GM19455 (cell line): Measurements from ENCODE around the gene CFAP90.

Source experiments
- ATAC-seq: cut with Tn5 transposase; IDR thresholded peaks from one replicate; pipeline ENCODE4 v1.9.1; 2021; ENCODE audit not compliant: unreplicated experiment

CFAP90 gene

GRCh38 chr5:7823594-7823993, 27.3 kb downstream of the CFAP90 start:
- ATAC-seq, result no peak

DNA sequence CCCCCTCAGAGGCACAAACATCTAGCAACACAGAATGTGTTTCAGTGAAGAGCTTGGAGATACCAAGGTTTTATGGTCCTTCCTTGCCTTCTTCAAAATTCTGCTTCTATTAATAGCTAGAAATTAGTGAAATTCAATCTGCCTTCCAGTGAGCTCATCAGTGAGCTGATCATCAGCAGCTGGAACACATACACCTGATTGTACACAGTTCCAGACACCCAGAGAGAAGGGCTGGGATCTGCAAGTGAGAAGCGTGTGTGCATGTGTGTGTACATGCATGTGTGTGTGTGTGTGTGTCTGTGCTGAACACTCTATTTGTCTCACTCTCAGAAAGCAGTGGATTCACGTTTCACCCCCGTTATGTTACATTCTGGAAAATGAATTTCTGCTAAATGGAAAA, 28.5 kb downstream of the CFAP90 start:
- ATAC-seq, result no peak

GRCh38 chr5:7816535-7816901, 34.4 kb downstream of the CFAP90 start:
- peak; percentile 24 for ATAC-seq

- peak; percentile 98 for ATAC-seq
These were observed 34.9 kb downstream of the CFAP90 start for GRCh38 chr5:7815892-7816534.

- no peak for ATAC-seq
These were observed 36.1 kb downstream of the CFAP90 start for GRCh38 chr5:7814816-7815215.

- ATAC-seq, result no peak
These were observed 37.4 kb downstream of the CFAP90 start for GRCh38 chr5:7813576-7813975.

DNA sequence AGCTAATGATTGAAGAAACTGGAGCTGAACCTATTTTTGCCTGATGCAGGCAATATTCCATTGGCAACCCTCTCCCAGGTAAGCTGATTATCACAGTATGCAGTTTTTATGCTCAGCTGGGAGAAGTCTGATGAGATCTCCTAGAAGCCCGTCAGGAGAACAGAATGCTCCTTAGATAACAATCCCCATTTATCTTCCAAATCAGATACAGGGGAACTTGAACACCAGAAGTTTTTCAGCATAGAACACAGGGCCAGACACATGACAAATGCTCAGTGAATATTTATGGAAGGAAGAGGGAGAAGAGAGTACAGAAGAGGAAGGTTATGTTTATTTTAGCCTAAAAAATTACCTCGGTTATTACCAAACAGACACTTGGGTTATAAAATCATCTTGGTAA, 37.9 kb downstream of the CFAP90 start:
- no peak for ATAC-seq

- ATAC-seq, result no peak
These were observed 39.2 kb downstream of the CFAP90 start for GRCh38 chr5:7811715-7812114.

GRCh38 chr5:7808998-7809397, 41.9 kb downstream of the CFAP90 start:
- no peak for ATAC-seq

DNA sequence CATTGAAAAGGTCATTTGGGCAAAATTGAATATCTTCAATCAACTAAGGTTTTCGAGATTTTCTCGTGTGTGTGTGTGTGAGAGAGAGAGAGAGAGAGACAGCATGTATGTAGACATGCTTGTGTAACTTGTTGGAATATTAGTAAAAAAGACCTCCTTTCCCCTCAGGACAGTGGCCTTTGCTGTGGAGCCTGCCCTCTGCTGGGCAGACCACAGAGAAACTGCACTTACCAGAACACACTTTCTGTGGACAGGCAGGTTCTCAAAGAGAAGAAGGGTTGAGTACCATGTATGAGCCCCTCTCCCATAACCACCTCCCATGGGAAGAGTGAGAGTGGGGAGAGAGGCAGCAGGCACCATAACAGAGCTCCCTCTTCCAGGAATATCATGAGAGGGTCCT, 45.6 kb downstream of the CFAP90 start:
- ATAC-seq, result no peak

DNA sequence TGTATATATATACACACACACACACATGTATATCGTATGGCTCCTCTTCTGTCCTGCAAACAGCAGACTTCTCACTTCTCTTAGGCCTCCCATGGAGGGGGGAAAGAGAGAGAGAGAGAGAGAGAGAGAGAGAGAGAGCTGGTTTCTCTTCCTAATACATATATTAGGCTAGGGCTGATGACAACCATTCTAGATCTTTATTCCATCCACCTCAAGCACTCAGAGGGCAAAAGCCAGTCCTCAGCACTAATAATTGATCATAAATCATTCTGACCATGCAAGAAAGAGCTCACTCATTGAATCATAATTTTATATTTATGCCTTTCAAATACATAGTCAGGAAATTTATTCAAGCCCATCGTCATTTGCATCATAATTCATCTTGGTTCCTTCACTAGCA, 47.0 kb downstream of the CFAP90 start:
- no peak for ATAC-seq

GRCh38 chr5:7802855-7803254, 48.1 kb downstream of the CFAP90 start:
- ATAC-seq, result no peak

- ATAC-seq, result no peak
These were observed 48.9 kb downstream of the CFAP90 start for GRCh38 chr5:7801891-7802614.

DNA sequence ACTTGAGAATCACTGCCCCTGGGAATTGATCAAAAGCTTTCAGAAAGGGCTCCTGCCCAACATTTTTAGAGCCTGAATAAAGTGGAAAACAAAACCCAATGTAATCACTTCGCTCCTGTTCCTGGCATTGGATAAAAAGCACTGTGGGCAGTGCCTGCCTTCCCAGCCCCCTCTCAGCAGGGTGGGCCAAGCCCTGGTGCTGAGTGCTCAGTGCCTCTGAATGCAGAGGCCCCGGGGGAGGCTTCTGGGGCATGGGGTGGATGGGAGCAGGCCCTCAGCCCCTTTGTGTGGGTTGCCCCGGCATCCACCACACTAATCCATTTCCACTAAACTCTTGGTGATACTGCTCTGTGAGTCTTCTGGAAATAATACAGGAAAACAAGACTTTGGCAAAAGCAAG, 55.6 kb downstream of the CFAP90 start:
- no peak for ATAC-seq

DNA sequence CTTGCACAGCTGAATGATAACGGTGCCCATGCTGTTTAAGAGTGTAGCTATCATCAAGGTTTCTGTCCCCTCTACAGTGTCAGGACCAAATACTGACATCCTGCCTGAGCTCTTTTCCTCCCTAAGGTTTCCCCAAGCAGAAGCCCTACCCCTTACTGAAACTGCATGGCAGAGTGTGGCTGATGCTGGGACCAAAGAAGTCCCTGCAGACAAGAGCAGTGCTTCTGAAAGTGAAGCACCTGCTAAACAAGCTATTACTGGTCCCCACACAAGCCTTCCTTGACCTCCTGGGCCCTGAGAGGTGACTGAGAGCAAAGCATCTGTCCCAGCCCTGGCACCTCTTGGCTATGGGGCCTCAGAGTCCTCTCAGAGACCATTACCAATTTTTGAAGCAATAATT, 56.1 kb downstream of the CFAP90 start:
- peak; percentile 43 for ATAC-seq

- peak; percentile 65 for ATAC-seq
These were observed 56.6 kb downstream of the CFAP90 start for GRCh38 chr5:7794311-7794710.

DNA sequence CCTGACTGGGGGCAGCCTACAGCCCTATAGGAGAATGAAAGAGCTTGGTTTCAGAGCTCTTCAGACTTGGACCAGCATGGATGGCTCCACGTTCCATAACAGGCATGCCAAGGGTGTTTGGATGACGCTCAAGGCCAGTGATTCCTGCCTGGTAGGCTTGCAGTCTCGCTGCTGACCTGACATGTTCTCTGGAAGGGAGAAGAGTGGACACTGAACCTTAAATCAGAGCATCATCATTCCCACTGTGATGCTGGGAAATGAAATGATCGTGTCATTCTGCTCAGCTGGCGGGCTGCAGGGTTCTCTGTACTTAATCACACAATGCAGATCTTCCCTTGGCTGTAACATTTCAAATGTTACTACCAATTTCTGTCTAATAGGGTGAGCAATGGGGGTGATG, 57.0 kb downstream of the CFAP90 start:
- no peak for ATAC-seq

DNA sequence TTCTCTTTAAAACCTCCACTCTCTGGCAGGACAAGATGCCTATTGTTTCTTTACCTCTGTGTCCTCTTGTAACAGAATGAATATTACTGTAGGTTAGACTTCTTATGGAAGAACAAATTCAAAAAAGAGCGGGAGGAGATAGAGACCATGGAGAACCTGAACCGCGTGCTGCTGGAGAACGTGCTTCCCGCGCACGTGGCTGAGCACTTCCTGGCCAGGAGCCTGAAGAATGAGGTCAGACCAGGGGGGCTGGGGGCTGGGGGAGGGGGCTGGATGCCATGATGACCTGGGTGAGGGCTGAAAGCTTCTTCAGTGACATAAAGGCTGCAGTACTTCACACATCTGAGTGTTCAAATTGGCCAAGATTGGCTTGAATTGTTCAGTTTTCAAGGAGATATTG, 61.4 kb downstream of the CFAP90 start:
- no peak for ATAC-seq

DNA sequence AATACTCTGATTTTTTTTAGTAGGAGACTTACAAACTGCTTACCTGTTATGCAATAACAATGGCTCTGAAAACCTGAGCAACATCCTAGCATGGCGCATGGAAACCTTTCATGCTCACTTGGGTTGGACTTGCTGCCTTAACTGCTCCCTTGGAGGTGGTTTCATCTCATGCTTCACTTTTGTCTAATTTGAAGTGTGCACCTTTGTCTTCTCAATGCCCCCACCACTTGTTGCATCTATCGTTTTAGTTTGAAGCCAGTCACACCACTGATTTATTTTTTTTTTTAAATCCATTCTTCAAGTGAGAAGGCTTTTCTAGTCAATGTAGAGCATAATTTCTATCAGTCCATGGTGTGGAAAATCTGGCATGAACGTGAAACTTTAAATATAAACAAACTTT, 63.2 kb downstream of the CFAP90 start:
- no peak for ATAC-seq

DNA sequence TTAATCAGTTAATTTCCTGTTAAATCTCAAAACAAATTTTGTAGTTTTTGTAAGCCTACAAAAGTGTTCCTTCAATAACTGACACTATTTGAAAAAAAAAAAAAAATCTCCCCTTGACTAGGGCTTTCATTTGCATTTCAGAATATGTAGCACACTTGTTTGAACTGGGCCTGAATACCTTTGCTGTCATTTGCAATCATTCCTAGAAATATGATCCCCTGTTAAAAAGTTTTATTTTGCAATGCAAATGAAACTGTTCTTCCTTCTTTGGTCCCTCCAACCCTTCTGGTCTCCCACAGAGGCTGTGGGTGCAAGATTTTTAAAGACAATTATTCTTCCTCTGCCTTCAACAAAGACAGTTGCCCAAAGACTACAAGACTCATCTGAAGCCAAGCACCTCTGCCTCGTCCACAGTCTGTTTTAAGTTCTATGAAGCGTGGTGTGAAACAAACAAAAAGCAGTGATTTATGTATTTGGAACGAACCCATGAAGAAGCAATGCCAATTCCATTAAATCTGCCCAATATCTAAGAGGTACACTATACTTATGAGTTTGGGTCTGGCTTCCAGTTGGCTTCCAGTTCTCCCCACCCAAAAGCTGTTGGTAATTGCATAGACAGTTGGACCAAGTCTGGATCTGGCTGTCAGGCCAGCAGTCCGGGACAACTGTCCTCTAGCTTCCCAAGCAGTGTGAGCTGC, 66.1 kb downstream of the CFAP90 start:
- ATAC-seq, result no peak

DNA sequence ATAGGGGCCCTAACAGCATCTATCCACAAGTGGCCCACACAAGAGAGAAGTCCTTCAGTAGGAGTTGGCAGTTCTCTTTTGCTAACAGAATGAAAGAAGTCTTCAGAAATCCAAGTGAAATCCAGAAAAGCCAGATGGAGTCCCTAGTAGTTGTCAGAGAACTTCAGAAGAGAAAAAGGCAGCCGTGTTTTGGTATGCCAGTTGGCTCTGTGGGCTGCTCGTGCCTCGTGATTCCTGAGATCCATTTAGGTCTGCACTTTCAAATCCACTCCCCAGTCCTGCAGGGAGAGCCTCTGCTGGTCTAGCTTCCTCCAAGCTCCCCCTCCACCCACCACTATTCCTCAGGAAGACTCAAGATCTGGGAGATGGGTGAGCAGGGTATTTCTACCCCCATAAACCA, 69.0 kb downstream of the CFAP90 start:
- ATAC-seq, result no peak
